Neural progenitor cell (in vitro differentiated cells): Measurements from ENCODE around the gene FKBP9. TPM values are rescaled to one million over a fixed set of nuclear protein-coding genes. Genes with fewer than 3 reads are reported as not detected.

Experiments used
- DNase-seq: peaks from one replicate; pipeline ENCODE4 v3.0.0-alpha.2; 2016; ENCODE audit warnings: low spot score
- H2AFZ ChIP-seq: fragments of 200-600 bp; sonication (generic); replicated peaks from 2 replicates; pipeline ENCODE4 v1.6.1; 2016; ENCODE audit warnings: antibody characterized with exemption
- H3F3A ChIP-seq: fragments of 200-600 bp; sonication (generic); 2 replicates; pipeline ENCODE4 v1.6.1; 2016; ENCODE audit warnings: antibody characterized with exemption, low read depth
- H3K27ac ChIP-seq: fragments of 200-600 bp; sonication (generic); 2 replicates; pipeline ENCODE4 v1.5.1; 2016; ENCODE audit warnings: mild to moderate bottlenecking
- H3K27me3 ChIP-seq: fragments of 200-600 bp; sonication (generic); 2 replicates; pipeline ENCODE4 v1.6.1; 2016; ENCODE audit warnings: mild to moderate bottlenecking, moderate library complexity
- H3K36me3 ChIP-seq: fragments of 200-600 bp; sonication (generic); 2 replicates; pipeline ENCODE4 v1.5.1; 2016
- H3K4me1 ChIP-seq: fragments of 200-600 bp; sonication (generic); 2 replicates; pipeline ENCODE4 v1.6.1; 2016; ENCODE audit warnings: mixed run types
- H3K4me2 ChIP-seq: fragments of 200-600 bp; sonication (generic); 2 replicates; pipeline ENCODE4 v1.6.1; 2016
- H3K4me3 ChIP-seq: fragments of 200-600 bp; sonication (generic); 2 replicates; pipeline ENCODE4 v1.5.1; 2016
- H3K79me2 ChIP-seq: fragments of 200-600 bp; sonication (generic); 2 replicates; pipeline ENCODE4 v1.6.1; 2016; ENCODE audit warnings: low read depth
- H3K9ac ChIP-seq: fragments of 200-600 bp; sonication (generic); 2 replicates; pipeline ENCODE4 v1.6.1; 2016
- H3K9me3 ChIP-seq: fragments of 200-600 bp; sonication (generic); 2 replicates; pipeline ENCODE4 v1.5.1; 2016; ENCODE audit warnings: low read depth
- H4K20me1 ChIP-seq: fragments of 200-600 bp; sonication (generic); 2 replicates; pipeline ENCODE4 v1.6.1; 2016; ENCODE audit warnings: low read depth
- H3K27ac Mint-ChIP-seq: 3 replicates; pipeline ENCODE4 v1.8.0; 2021; ENCODE audit warnings: mixed read lengths
- H3K27me3 Mint-ChIP-seq: 2 replicates; pipeline ENCODE4 v1.8.0; 2022; ENCODE audit warnings: low read depth, mild to moderate bottlenecking, inconsistent platforms, moderate library complexity, mixed read lengths; ENCODE audit not compliant: insufficient read depth
- H3K36me3 Mint-ChIP-seq: 3 replicates; pipeline ENCODE4 v1.8.0; 2021; ENCODE audit warnings: mixed read lengths
- H3K4me1 Mint-ChIP-seq: 3 replicates; pipeline ENCODE4 v1.8.0; 2021; ENCODE audit warnings: mixed read lengths
- H3K4me3 Mint-ChIP-seq: 3 replicates; pipeline ENCODE4 v1.8.0; 2021; ENCODE audit warnings: mild to moderate bottlenecking, moderate library complexity, mixed read lengths
- H3K9me3 Mint-ChIP-seq: 3 replicates; pipeline ENCODE4 v1.8.0; 2020; ENCODE audit warnings: mixed read lengths
- EZH2 ChIP-seq: fragments of 200-600 bp; sonication (generic); IDR thresholded peaks from 2 replicates; pipeline ENCODE4 v1.6.1; 2017; ENCODE audit warnings: antibody characterized with exemption, mild to moderate bottlenecking, moderate library complexity
- EZH2phosphoT487 ChIP-seq: fragments of 200-600 bp; sonication (generic); IDR thresholded peaks from 2 replicates; pipeline ENCODE4 v1.6.1; 2017; ENCODE audit warnings: antibody characterized with exemption
- total RNA-seq: library from RNA; depleted of rRNA; stranded (reverse); fragments of >200 nt; gene quantifications from 2 replicates; pipeline ENCODE4 v1.2.3, GENCODE V29; 2015; ENCODE audit warnings: low replicate concordance
- TF ChIP-seq, protein P1 (sequence below): fragments of 200-600 bp; sonication (generic); IDR thresholded peaks from 2 replicates; pipeline ENCODE4 v1.5.1; 2017; ENCODE audit warnings: antibody characterized with exemption, mild to moderate bottlenecking

FKBP9 gene
- total RNA-seq, 1 donor from 2014 or later, result 24.4 TPM

DNA sequence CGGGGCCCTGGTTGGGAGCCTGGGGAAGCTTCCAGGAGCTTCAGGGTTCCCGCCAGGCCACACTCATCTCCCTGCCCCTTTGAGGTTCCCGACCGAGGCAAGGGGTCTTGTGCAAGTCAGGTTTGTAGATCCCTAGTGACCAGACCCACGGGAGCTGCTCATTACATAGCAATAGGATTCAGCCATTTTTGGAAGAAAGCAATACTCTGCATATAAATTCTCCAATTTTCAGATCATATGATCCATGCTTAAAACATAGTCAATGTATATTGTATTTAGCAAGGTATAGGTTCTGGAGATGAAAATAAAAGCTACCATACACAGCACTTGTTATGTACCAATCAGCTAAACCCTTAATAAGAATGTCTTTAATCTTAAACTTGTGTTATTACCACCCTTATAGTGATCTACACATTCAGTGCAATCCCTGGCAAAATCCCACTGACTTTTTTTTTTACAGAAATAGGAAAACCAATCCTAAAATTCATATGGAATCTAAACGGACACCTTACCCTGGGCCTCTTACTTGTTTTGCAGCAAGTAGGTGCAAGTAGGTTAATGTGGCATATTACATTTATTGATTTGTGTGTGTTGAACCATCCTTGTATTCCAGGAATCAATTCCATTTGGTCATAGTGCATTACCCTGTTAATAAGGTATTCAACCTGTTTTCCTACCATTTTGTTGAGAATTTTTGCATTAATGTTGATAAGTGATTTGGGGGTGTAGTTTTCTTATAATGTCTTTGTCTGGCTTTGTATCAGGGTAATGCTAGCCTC lies 13.8 kb upstream of the FKBP9 start:
- peaks cover 9% of the 10 kb centered on the region for H3K27me3 Mint-ChIP-seq
- Histone ChIP-seq H3K27me3 (peaks cover 100% of the 10 kb centered on the region), H3K9ac (no peak overlapping the region)

DNA sequence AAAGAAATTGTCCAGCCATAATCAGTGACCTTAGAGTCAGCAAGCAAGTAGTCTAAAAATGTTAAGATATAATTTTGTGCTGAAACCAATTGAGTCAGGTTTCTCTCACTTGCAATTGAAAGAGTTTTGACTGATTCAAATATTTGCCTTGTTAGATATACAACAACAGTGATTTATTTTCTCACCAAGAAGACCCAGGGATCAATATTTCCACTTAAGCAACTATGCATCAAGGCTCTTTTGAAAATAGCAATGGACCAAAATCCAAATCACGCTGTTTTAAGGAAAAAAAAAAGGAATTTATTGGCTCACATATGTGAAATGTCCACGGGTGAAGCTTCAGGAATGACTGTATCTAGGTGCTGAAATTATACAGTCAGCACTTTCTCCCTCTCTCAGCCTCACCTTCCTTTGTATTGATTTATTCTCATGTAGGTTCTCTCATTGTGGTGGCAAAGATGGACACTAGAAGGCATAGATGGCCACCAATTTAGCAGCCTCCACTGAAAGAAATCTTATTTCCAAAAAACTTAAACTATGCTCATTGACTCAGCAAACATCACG lies 9.7 kb upstream of the FKBP9 start:
- Mint-ChIP-seq H3K27ac (no peak overlapping the region), H3K27me3 (peaks cover 13% of the 10 kb centered on the region), H3K4me3 (no peak overlapping the region), H3K9me3 (peaks cover 14% of the 10 kb centered on the region), H3K36me3 (peaks cover 5% of the 10 kb centered on the region), H3K4me1 (no peaks in the 10 kb centered on the region)
- H3K9ac ChIP-seq, result no peak overlapping the region
- H3K79me2 ChIP-seq, result no peaks in the 10 kb centered on the region
- no peaks in the 10 kb centered on the region for H4K20me1 ChIP-seq
- peaks cover 2% of the 10 kb centered on the region for H3F3A ChIP-seq
- H3K4me3 ChIP-seq, result no peak overlapping the region
- H3K27ac ChIP-seq, result no peak overlapping the region
- peak overlapping the region; percentile 60 for H2AFZ ChIP-seq
- peaks cover 92% of the 10 kb centered on the region for H3K27me3 ChIP-seq
- no peak for TF ChIP-seq EZH2
- TF ChIP-seq EZH2phosphoT487, result no peak
- TF ChIP-seq, protein P1, sequence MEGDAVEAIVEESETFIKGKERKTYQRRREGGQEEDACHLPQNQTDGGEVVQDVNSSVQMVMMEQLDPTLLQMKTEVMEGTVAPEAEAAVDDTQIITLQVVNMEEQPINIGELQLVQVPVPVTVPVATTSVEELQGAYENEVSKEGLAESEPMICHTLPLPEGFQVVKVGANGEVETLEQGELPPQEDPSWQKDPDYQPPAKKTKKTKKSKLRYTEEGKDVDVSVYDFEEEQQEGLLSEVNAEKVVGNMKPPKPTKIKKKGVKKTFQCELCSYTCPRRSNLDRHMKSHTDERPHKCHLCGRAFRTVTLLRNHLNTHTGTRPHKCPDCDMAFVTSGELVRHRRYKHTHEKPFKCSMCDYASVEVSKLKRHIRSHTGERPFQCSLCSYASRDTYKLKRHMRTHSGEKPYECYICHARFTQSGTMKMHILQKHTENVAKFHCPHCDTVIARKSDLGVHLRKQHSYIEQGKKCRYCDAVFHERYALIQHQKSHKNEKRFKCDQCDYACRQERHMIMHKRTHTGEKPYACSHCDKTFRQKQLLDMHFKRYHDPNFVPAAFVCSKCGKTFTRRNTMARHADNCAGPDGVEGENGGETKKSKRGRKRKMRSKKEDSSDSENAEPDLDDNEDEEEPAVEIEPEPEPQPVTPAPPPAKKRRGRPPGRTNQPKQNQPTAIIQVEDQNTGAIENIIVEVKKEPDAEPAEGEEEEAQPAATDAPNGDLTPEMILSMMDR, result no peak
- H3K9me3 ChIP-seq, result peaks cover 5% of the 10 kb centered on the region
- H3K4me2 ChIP-seq, result no peak overlapping the region
- no peaks in the 10 kb centered on the region for H3K36me3 ChIP-seq
- DNase-seq, result no peak
- H3K4me1 ChIP-seq, result no peaks in the 10 kb centered on the region

More for the DNA sequence above, 13.8 kb upstream of the FKBP9 start:
- Histone ChIP-seq H3K36me3 (no peaks in the 10 kb centered on the region), H2AFZ (no peak overlapping the region), H3K4me1 (peaks cover 12% of the 10 kb centered on the region), H4K20me1 (peaks cover 9% of the 10 kb centered on the region), H3K4me2 (no peak overlapping the region), H3F3A (peaks cover 22% of the 10 kb centered on the region), H3K79me2 (no peaks in the 10 kb centered on the region), H3K9me3 (peaks cover 5% of the 10 kb centered on the region), H3K27ac (no peak overlapping the region), H3K4me3 (peak overlapping the region; percentile 64)
- Mint-ChIP-seq H3K36me3 (peaks cover 14% of the 10 kb centered on the region), H3K27ac (peak overlapping the region; percentile 22), H3K4me1 (peaks cover 17% of the 10 kb centered on the region), H3K9me3 (peaks cover 14% of the 10 kb centered on the region), H3K4me3 (peak overlapping the region; percentile 83)
- no peak for DNase-seq
- TF ChIP-seq EZH2phosphoT487 (no peak), EZH2 (no peak)
- TF ChIP-seq, protein P1, result no peak

DNA sequence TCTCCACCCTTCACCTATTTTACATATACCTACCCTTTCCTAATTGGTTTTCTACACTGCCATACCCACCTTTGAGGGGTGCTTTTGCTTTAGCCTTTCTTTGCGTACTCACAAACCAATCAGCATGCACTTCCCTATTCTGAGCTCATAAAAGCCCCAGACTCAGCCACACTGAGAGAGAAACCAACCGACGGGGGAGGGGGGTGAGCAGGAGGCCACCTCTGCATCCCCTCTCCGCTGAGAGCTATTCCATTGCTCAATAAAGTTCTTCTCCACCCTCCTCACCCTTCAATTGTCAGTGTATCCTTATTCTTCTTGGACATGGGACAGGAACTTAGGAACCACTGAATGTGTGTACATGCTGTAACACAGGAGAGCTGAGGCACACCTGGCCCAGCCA lies 9.0 kb upstream of the FKBP9 start:
- Histone ChIP-seq H3K4me2 (peak overlapping the region; percentile 15), H3K36me3 (no peaks in the 10 kb centered on the region), H3K9me3 (peaks cover 5% of the 10 kb centered on the region), H3K79me2 (no peaks in the 10 kb centered on the region), H2AFZ (peak overlapping the region; percentile 60), H3K4me1 (no peaks in the 10 kb centered on the region), H3K9ac (no peak overlapping the region), H3K27me3 (peaks cover 85% of the 10 kb centered on the region), H3K4me3 (no peak overlapping the region), H3K27ac (no peak overlapping the region), H3F3A (no peaks in the 10 kb centered on the region), H4K20me1 (no peaks in the 10 kb centered on the region)
- Mint-ChIP-seq H3K9me3 (peaks cover 14% of the 10 kb centered on the region), H3K4me1 (no peaks in the 10 kb centered on the region), H3K27me3 (peaks cover 12% of the 10 kb centered on the region), H3K4me3 (peak overlapping the region; percentile 42), H3K27ac (no peak overlapping the region), H3K36me3 (peaks cover 5% of the 10 kb centered on the region)
- no peak for DNase-seq
- TF ChIP-seq EZH2 (no peak), EZH2phosphoT487 (no peak)
- TF ChIP-seq, protein P1, result no peak
